ENCODE results near the gene LBP. TPM values are rescaled to one million over a fixed set of nuclear protein-coding genes. Genes with fewer than 3 reads are reported as not detected.

LBP gene
- total and polyA plus RNA-seq, 2 donors (not counting 3 experiments of a cell fraction or from before 2014, with no cell fraction given): 0.03 TPM; not detected in 1

DNA sequence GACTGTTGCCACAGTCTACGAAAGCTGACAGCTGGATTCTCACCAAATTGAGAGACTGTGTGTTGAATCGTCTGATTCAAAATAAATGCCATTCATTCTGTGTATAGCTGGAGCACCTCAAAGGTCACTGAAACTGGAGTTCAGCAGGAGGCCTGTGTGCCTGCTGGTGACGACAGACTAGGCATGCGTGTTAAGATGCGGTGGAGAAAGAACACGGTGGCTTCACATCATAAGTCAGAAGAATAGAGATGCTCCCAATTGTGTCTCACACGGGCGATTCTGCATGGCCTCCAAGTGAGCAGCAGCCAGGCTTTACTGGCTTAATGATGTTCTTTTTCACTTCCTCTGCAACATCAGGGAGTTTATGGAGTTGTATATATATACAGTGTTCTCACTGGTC lies 56.5 kb downstream of the LBP start:
- POLR2A ChIA-PET: no interaction called here
- no peak overlapping the region for H3K4me2 ChIP-seq (ENCODE audit: insufficient read depth, low read length)
- no peaks in the 10 kb centered on the region for H4K20me1 ChIP-seq (replicated peaks; ENCODE audit: control insufficient read depth, extremely low read depth, insufficient read depth, low read length)
- BruUV-seq (replicated peaks): no TSS peak
- no peak overlapping the region for H3K4me3 ChIP-seq (replicated peaks in 1 of 3; ENCODE audit: insufficient read depth in 1 of 3, low read depth in 1 of 3, low read length in 3 of 3)
- intact Hi-C loops (cut with micrococcal nuclease): no loop called here
- H3K4me1 ChIP-seq (ENCODE audit: control insufficient read depth, extremely low read depth, insufficient read depth, low read length): no peaks in the 10 kb centered on the region
- H3K9ac ChIP-seq (replicated peaks; ENCODE audit: extremely low read depth, insufficient read depth, low read length): no peak overlapping the region
- H3K79me2 ChIP-seq (ENCODE audit: control insufficient read depth, insufficient read depth, low read length): no peaks in the 10 kb centered on the region
- dilution Hi-C loops (cut with MboI; ENCODE audit: extremely low pct_ligation_motif_present, low sequenced_read_pairs): no loop called here
- no peaks in the 10 kb centered on the region for H3K9me3 ChIP-seq (replicated peaks; ENCODE audit: control insufficient read depth, insufficient read depth, low read length)
- no peak overlapping the region for H3K27ac ChIP-seq (ENCODE audit: insufficient read depth, low read depth, low read length)
- H3K9me1 ChIP-seq (replicated peaks; ENCODE audit: control insufficient read depth, extremely low read depth, insufficient read depth, low read length): no peaks in the 10 kb centered on the region
- no peaks in the 10 kb centered on the region for H3K27me3 ChIP-seq (ENCODE audit: control insufficient read depth in 2 of 2, insufficient read depth in 2 of 2, low read length in 2 of 2)
- no peak overlapping the region for H2AFZ ChIP-seq (ENCODE audit: low read depth, low read length)
- CTCF ChIA-PET: interaction anchor here (1.7 kb wide), 1 partner anchor 11 kb away, joined by 4 read pairs; no protein-coding TSS in a partner anchor
- no peaks in the 10 kb centered on the region for H3K36me3 ChIP-seq (ENCODE audit: control insufficient read depth in 2 of 2, extremely low read depth in 1 of 2, insufficient read depth in 2 of 2, low read length in 2 of 2)
- FAIRE-seq (no peak), DNase-seq (ENCODE audit: low read depth, low spot score) (no peak)
- no peak for TF ChIP-seq POLR2A (IDR thresholded peaks at IDR 0.05; ENCODE audit: low read depth, low read length)
- no peak for TF ChIP-seq FOS (IDR thresholded peaks at IDR 0.05; ENCODE audit: borderline replicate concordance, insufficient read depth, low read length)
- TF ChIP-seq, protein P1, sequence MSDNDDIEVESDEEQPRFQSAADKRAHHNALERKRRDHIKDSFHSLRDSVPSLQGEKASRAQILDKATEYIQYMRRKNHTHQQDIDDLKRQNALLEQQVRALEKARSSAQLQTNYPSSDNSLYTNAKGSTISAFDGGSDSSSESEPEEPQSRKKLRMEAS (IDR thresholded peaks at IDR 0.05; ENCODE audit: insufficient read depth, insufficient read length): no peak
- TF ChIP-seq GATA2 (IDR thresholded peaks at IDR 0.05; ENCODE audit: insufficient read depth, insufficient read length, low read depth, low read length): no peak
- TF ChIP-seq POLR2AphosphoS5 (IDR thresholded peaks at IDR 0.05; ENCODE audit: insufficient read depth, low read depth, low read length): no peak

DNA sequence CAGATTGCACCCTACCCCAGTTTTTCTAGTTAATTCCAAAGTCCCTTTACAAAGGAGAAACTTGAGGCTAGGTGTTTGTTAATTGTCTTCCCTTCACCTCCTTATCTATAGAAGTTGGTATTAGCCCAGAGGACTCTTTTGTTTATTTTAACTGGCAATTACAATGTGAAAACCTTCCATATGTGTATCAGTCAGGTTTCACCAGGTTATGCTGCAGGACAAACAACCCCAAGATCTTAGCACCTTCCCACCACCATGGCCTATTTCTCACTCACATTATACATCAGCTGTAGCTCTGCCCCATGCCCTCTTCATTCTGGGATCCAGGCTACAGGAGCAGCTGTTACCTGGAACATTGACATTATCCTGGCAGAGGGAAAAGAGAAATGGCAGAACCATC lies 57.7 kb downstream of the LBP start:
- FAIRE-seq (no peak), DNase-seq (ENCODE audit: low read depth, low spot score) (no peak)
- Histone ChIP-seq H3K9me1 (replicated peaks; ENCODE audit: control insufficient read depth, extremely low read depth, insufficient read depth, low read length) (no peaks in the 10 kb centered on the region), H3K4me2 (ENCODE audit: insufficient read depth, low read length) (no peak overlapping the region), H3K27ac (ENCODE audit: insufficient read depth, low read depth, low read length) (no peak overlapping the region), H4K20me1 (replicated peaks; ENCODE audit: control insufficient read depth, extremely low read depth, insufficient read depth, low read length) (no peaks in the 10 kb centered on the region), H3K79me2 (ENCODE audit: control insufficient read depth, insufficient read depth, low read length) (no peaks in the 10 kb centered on the region), H3K4me1 (ENCODE audit: control insufficient read depth, extremely low read depth, insufficient read depth, low read length) (no peaks in the 10 kb centered on the region), H3K27me3 (ENCODE audit: control insufficient read depth in 2 of 2, insufficient read depth in 2 of 2, low read length in 2 of 2) (no peaks in the 10 kb centered on the region), H3K36me3 (ENCODE audit: control insufficient read depth in 2 of 2, extremely low read depth in 1 of 2, insufficient read depth in 2 of 2, low read length in 2 of 2) (no peaks in the 10 kb centered on the region), H2AFZ (ENCODE audit: low read depth, low read length) (no peak overlapping the region), H3K9me3 (replicated peaks; ENCODE audit: control insufficient read depth, insufficient read depth, low read length) (no peaks in the 10 kb centered on the region), H3K4me3 (replicated peaks in 1 of 3; ENCODE audit: insufficient read depth in 1 of 3, low read depth in 1 of 3, low read length in 3 of 3) (no peak overlapping the region), H3K9ac (replicated peaks; ENCODE audit: extremely low read depth, insufficient read depth, low read length) (no peak overlapping the region)
- POLR2A ChIA-PET: no interaction called here
- TF ChIP-seq JUN (IDR thresholded peaks at IDR 0.05; ENCODE audit: borderline replicate concordance, insufficient read depth, insufficient read length, low read depth): no peak
- TF ChIP-seq, protein P1 (IDR thresholded peaks at IDR 0.05; ENCODE audit: insufficient read depth, insufficient read length): no peak
- BruUV-seq (replicated peaks): no TSS peak
- intact Hi-C loops (cut with micrococcal nuclease): no loop called here
- CTCF ChIA-PET: interaction anchor here (1.7 kb wide), 1 partner anchor 12 kb away, joined by 4 read pairs; no protein-coding TSS in a partner anchor
- dilution Hi-C loops (cut with MboI; ENCODE audit: extremely low pct_ligation_motif_present, low sequenced_read_pairs): no loop called here

Data from endothelial cell of umbilical vein (primary cell).